ENCODE results near the gene FASN. TPM values are rescaled to one million over a fixed set of nuclear protein-coding genes. Genes with fewer than 3 reads are reported as not detected.

Gene FASN
- total and polyA plus RNA-seq, 2 donors (not counting 1 experiment from before 2014, with no cell fraction given) = 36.8 to 242 TPM

- H3K27me3 ChIP-seq (ENCODE audit: control insufficient read depth, insufficient read depth, low read length) = no peaks in the 10 kb centered on the region
- no peaks in the 10 kb centered on the region for H4K20me1 ChIP-seq (ENCODE audit: control insufficient read depth, extremely low read depth, insufficient read depth, low read length)
- H3K27ac ChIP-seq (ENCODE audit: insufficient read depth, low read length) = no peak overlapping the region
- H3K79me2 ChIP-seq (ENCODE audit: control insufficient read depth, insufficient read depth, low read length) = no peaks in the 10 kb centered on the region
- no peak for DNase-seq (ENCODE audit: low read depth in 2 of 2)
- H3K4me3 ChIP-seq (replicated peaks in 1 of 4; ENCODE audit: control extremely low read depth in 1 of 4, insufficient read depth in 1 of 4, low read depth in 3 of 4, low read length in 4 of 4) = no peak overlapping the region
- no peak overlapping the region for H3K9ac ChIP-seq (ENCODE audit: insufficient read depth, low read length)
- no peak overlapping the region for H3K4me2 ChIP-seq (ENCODE audit: extremely low read depth, insufficient read depth, low read length)
- no peaks in the 10 kb centered on the region for H3K4me1 ChIP-seq (ENCODE audit: control insufficient read depth, extremely low read depth, insufficient read depth, low read length)
- H3K36me3 ChIP-seq (ENCODE audit: control insufficient read depth, insufficient read depth, low read length) = no peaks in the 10 kb centered on the region
- no peaks in the 10 kb centered on the region for H3K9me3 ChIP-seq (ENCODE audit: control insufficient read depth, insufficient read depth, low read depth, low read length)
- no peak for TF ChIP-seq EZH2 (IDR thresholded peaks at IDR 0.05; ENCODE audit: low read length, missing control alignments)
- TF ChIP-seq CTCF (conservative IDR thresholded peaks at IDR 0.05 in 1 of 2, IDR thresholded peaks at IDR 0.05 in 1 of 2; ENCODE audit: low read depth in 1 of 2, low read length in 2 of 2) = no peak
- no peak overlapping the region for H2AFZ ChIP-seq (ENCODE audit: low read length)
Observed at GRCh38 chr17:82127315-82127595, 29.2 kb upstream of the FASN start.

- H3K9me3 ChIP-seq (ENCODE audit: control insufficient read depth, insufficient read depth, low read depth, low read length) = no peaks in the 10 kb centered on the region
- H3K4me1 ChIP-seq (ENCODE audit: control insufficient read depth, extremely low read depth, insufficient read depth, low read length) = no peaks in the 10 kb centered on the region
- no peak overlapping the region for H2AFZ ChIP-seq (ENCODE audit: low read length)
- no peak for TF ChIP-seq CTCF (conservative IDR thresholded peaks at IDR 0.05 in 1 of 2, IDR thresholded peaks at IDR 0.05 in 1 of 2; ENCODE audit: low read depth in 1 of 2, low read length in 2 of 2)
- no peak for TF ChIP-seq EZH2 (IDR thresholded peaks at IDR 0.05; ENCODE audit: low read length, missing control alignments)
- H3K4me2 ChIP-seq (ENCODE audit: extremely low read depth, insufficient read depth, low read length) = no peak overlapping the region
- H3K27ac ChIP-seq (ENCODE audit: insufficient read depth, low read length) = no peak overlapping the region
- no peak for DNase-seq (ENCODE audit: low read depth in 2 of 2)
- no peaks in the 10 kb centered on the region for H3K79me2 ChIP-seq (ENCODE audit: control insufficient read depth, insufficient read depth, low read length)
- H3K4me3 ChIP-seq (replicated peaks in 1 of 4; ENCODE audit: control extremely low read depth in 1 of 4, insufficient read depth in 1 of 4, low read depth in 3 of 4, low read length in 4 of 4) = no peak overlapping the region
- H3K36me3 ChIP-seq (ENCODE audit: control insufficient read depth, insufficient read depth, low read length) = no peaks in the 10 kb centered on the region
- H4K20me1 ChIP-seq (ENCODE audit: control insufficient read depth, extremely low read depth, insufficient read depth, low read length) = no peaks in the 10 kb centered on the region
- H3K27me3 ChIP-seq (ENCODE audit: control insufficient read depth, insufficient read depth, low read length) = no peaks in the 10 kb centered on the region
- H3K9ac ChIP-seq (ENCODE audit: insufficient read depth, low read length) = no peak overlapping the region
Observed at GRCh38 chr17:82126556-82127314, 28.7 kb upstream of the FASN start.

GRCh38 chr17:82124101-82124500, 26.1 kb upstream of the FASN start:
- H3K4me2 ChIP-seq (ENCODE audit: extremely low read depth, insufficient read depth, low read length) = no peak overlapping the region

More at GRCh38 chr17:82124101-82124500, 26.1 kb upstream of the FASN start:
- no peak overlapping the region for H3K9ac ChIP-seq (ENCODE audit: insufficient read depth, low read length)
- no peak overlapping the region for H3K4me3 ChIP-seq (replicated peaks in 1 of 4; ENCODE audit: control extremely low read depth in 1 of 4, insufficient read depth in 1 of 4, low read depth in 3 of 4, low read length in 4 of 4)
- H3K27me3 ChIP-seq (ENCODE audit: control insufficient read depth, insufficient read depth, low read length) = no peaks in the 10 kb centered on the region
- H3K4me1 ChIP-seq (ENCODE audit: control insufficient read depth, extremely low read depth, insufficient read depth, low read length) = no peaks in the 10 kb centered on the region
- no peaks in the 10 kb centered on the region for H4K20me1 ChIP-seq (ENCODE audit: control insufficient read depth, extremely low read depth, insufficient read depth, low read length)
- H3K27ac ChIP-seq (ENCODE audit: insufficient read depth, low read length) = no peak overlapping the region
- DNase-seq (ENCODE audit: low read depth in 2 of 2) = no peak
- no peaks in the 10 kb centered on the region for H3K36me3 ChIP-seq (ENCODE audit: control insufficient read depth, insufficient read depth, low read length)
- H3K79me2 ChIP-seq (ENCODE audit: control insufficient read depth, insufficient read depth, low read length) = no peaks in the 10 kb centered on the region
- H2AFZ ChIP-seq (ENCODE audit: low read length) = no peak overlapping the region
- no peaks in the 10 kb centered on the region for H3K9me3 ChIP-seq (ENCODE audit: control insufficient read depth, insufficient read depth, low read depth, low read length)
- no peak for TF ChIP-seq CTCF (conservative IDR thresholded peaks at IDR 0.05 in 1 of 2, IDR thresholded peaks at IDR 0.05 in 1 of 2; ENCODE audit: low read depth in 1 of 2, low read length in 2 of 2)
- TF ChIP-seq EZH2 (IDR thresholded peaks at IDR 0.05; ENCODE audit: low read length, missing control alignments) = no peak
